Endothelial cell of umbilical vein (primary cell): ENCODE results near the gene MTIF3. TPM values are rescaled to one million over a fixed set of nuclear protein-coding genes. Genes with fewer than 3 reads are reported as not detected.

Experiments used
- Bru-seq: library from RNA; stranded (reverse); fragments of 400-500 nt; gene quantifications from one replicate; lab custom pipeline; 2021; lab: Mats Ljungman, UMichigan
- BruChase-seq, 2 experiments: library from RNA; stranded (reverse); fragments of 400-500 nt; gene quantifications; one replicate each; lab custom pipeline; 2021; lab: Mats Ljungman, UMichigan
- BruUV-seq: library from RNA; stranded (reverse); fragments of 400-500 nt; replicated peaks from 2 replicates; lab custom pipeline; 2021; lab: Mats Ljungman, UMichigan
- CTCF ChIA-PET: fragments of 300-600, 350-600 bp; sonication (Branson Sonifier 250); formaldehyde crosslinking; loops from one replicate; lab custom pipeline; 2021; ENCODE audit warnings: antibody characterized with exemption, inconsistent platforms; lab: Charles Lee
- POLR2A ChIA-PET: fragments of 300-600, 350-600 bp; sonication (Branson Sonifier 250); formaldehyde crosslinking; loops from one replicate; lab custom pipeline; 2021; ENCODE audit warnings: antibody characterized with exemption, inconsistent platforms; lab: Charles Lee
- DNase-seq: peaks from one replicate; pipeline ENCODE4 v3.0.0-alpha.2; 2011; ENCODE audit warnings: low read depth, low spot score
- FAIRE-seq: peaks from 2 replicates; lab custom pipeline; 2011; peaks lifted over from hg19 to GRCh38; lab: Jason Lieb, UNC
- H2AFZ ChIP-seq: 2 replicates; pipeline ENCODE4 v1.6.0; 2012; ENCODE audit warnings: low read depth, low read length, control low read depth, inconsistent platforms
- H3K27ac ChIP-seq: 2 replicates; pipeline ENCODE4 v1.5.1; 2011; ENCODE audit warnings: low read depth, mild to moderate bottlenecking, control low read depth, low read length, moderate library complexity; ENCODE audit not compliant: insufficient read depth
- H3K27me3 ChIP-seq, 2 experiments: 2 replicates each; pipeline versions ENCODE4 v1.6.0 to v1.6.1; 2011; ENCODE audit warnings: low read length in 2 of 2, mixed read lengths in 1 of 2; ENCODE audit not compliant: control insufficient read depth in 2 of 2, insufficient read depth in 2 of 2
- H3K36me3 ChIP-seq, 2 experiments: 2 replicates in 1 of 2; 3 replicates in 1 of 2; pipeline ENCODE4 v1.5.1; 2011; ENCODE audit warnings: low read length in 2 of 2, mild to moderate bottlenecking in 1 of 2, moderate library complexity in 1 of 2; ENCODE audit not compliant: control insufficient read depth in 2 of 2, insufficient read depth in 2 of 2; ENCODE audit errors: extremely low read depth in 1 of 2
- H3K4me1 ChIP-seq: 3 replicates; pipeline ENCODE4 v1.5.1; 2011; ENCODE audit warnings: mild to moderate bottlenecking, low read length; ENCODE audit not compliant: control insufficient read depth, insufficient read depth; ENCODE audit errors: extremely low read depth
- H3K4me2 ChIP-seq: 2 replicates; pipeline ENCODE4 v1.6.1; 2011; ENCODE audit warnings: low read length, control low read depth, mixed read lengths; ENCODE audit not compliant: insufficient read depth
- H3K4me3 ChIP-seq, 3 experiments: fragments of 200-600 bp in 1 of 3; sonication (generic), shearing (Covaris generic) in 1 of 3; replicated peaks in 1 of 3; 2 replicates each; pipeline ENCODE4 v1.5.1; 2011 to 2016; ENCODE audit warnings: control low read depth in 3 of 3, low read length in 3 of 3, mild to moderate bottlenecking in 2 of 3, inconsistent platforms in 1 of 3, low read depth in 1 of 3, moderate library complexity in 1 of 3; ENCODE audit not compliant: insufficient read depth in 1 of 3
- H3K79me2 ChIP-seq: 2 replicates; pipeline ENCODE4 v1.6.0; 2012; ENCODE audit warnings: low read length, inconsistent platforms; ENCODE audit not compliant: control insufficient read depth, insufficient read depth
- H3K9ac ChIP-seq: replicated peaks from 2 replicates; pipeline ENCODE3; 2011; ENCODE audit warnings: low read length, control low read depth; ENCODE audit not compliant: insufficient read depth; ENCODE audit errors: extremely low read depth
- H3K9me1 ChIP-seq: replicated peaks from 3 replicates; pipeline ENCODE4 v1.6.0; 2011; ENCODE audit warnings: mild to moderate bottlenecking, low read length; ENCODE audit not compliant: control insufficient read depth, insufficient read depth; ENCODE audit errors: extremely low read depth
- H3K9me3 ChIP-seq: replicated peaks from 2 replicates; pipeline ENCODE4 v1.5.1; 2012; ENCODE audit warnings: low read length, inconsistent platforms; ENCODE audit not compliant: control insufficient read depth, insufficient read depth
- H4K20me1 ChIP-seq: replicated peaks from 2 replicates; pipeline ENCODE3; 2011; ENCODE audit warnings: mild to moderate bottlenecking, low read length; ENCODE audit not compliant: control insufficient read depth, insufficient read depth; ENCODE audit errors: extremely low read depth
- EZH2 ChIP-seq: IDR thresholded peaks from 2 replicates; pipeline ENCODE4 v1.6.1; 2012; ENCODE audit warnings: borderline replicate concordance, low read depth, mild to moderate bottlenecking, moderate library complexity, low read length, inconsistent platforms; ENCODE audit not compliant: severe bottlenecking
- FOS ChIP-seq: IDR thresholded peaks from 2 replicates; pipeline ENCODE4 v1.6.1; 2011; ENCODE audit warnings: mild to moderate bottlenecking, low read length, moderate library complexity, borderline replicate concordance; ENCODE audit not compliant: insufficient read depth
- GATA2 ChIP-seq: IDR thresholded peaks from 2 replicates; pipeline ENCODE4 v1.7.0; 2011; ENCODE audit warnings: low read depth, mild to moderate bottlenecking, moderate library complexity, mixed read lengths, low read length; ENCODE audit not compliant: insufficient read length, insufficient read depth
- JUN ChIP-seq: IDR thresholded peaks from 2 replicates; pipeline ENCODE4 v1.6.1; 2011; ENCODE audit warnings: borderline replicate concordance, low read depth; ENCODE audit not compliant: insufficient read length, insufficient read depth
- MYC ChIP-seq: IDR thresholded peaks from one replicate; pipeline ENCODE4 v1.6.1; 2011; ENCODE audit warnings: mild to moderate bottlenecking, low read depth, low read length
- POLR2A ChIP-seq: IDR thresholded peaks from 2 replicates; pipeline ENCODE4 v1.6.1; 2012; ENCODE audit warnings: low read depth, mild to moderate bottlenecking, control low read depth, low read length
- POLR2AphosphoS5 ChIP-seq: IDR thresholded peaks from 2 replicates; pipeline ENCODE4 v1.6.1; 2012; ENCODE audit warnings: low read depth, mild to moderate bottlenecking, control low read depth, low read length, moderate library complexity; ENCODE audit not compliant: insufficient read depth
- dilution Hi-C: fragments of 300-500 bp; cut with MboI; formaldehyde crosslinking; loops from one replicate; pipeline ENCODE4 v1.15.0; 2019; ENCODE audit warnings: low sequenced_read_pairs; ENCODE audit not compliant: extremely low pct_ligation_motif_present
- intact Hi-C: fragments of 100-400 bp; cut with micrococcal nuclease; formaldehyde crosslinking; loops from one replicate; pipeline ENCODE4 v1.10.0; 2022
- long read RNA-seq: library from polyadenylated mRNA; stranded (forward); transcript quantifications from one replicate; pipeline ENCODE4 v2.0.0, GENCODE V29; 2021
- polyA minus RNA-seq, 3 experiments: library from RNA; depleted of rRNA, polyadenylated mRNA; stranded (reverse); fragments of >200 nt; gene quantifications; 1 replicate in 1 of 3; 2 replicates in 2 of 3; pipeline ENCODE4 v1.2.3, GENCODE V29; 2011
- polyA plus RNA-seq, 4 experiments: library from polyadenylated mRNA; depleted of rRNA in 3 of 4; stranded (reverse) in 3 of 4; unstranded in 1 of 4; fragments of >200 nt; gene quantifications; 2 replicates each; pipeline versions ENCODE4 v1.2.1 to v1.2.3, GENCODE V29; 2011 to 2012; ENCODE audit warnings: missing spikeins in 1 of 4
- total RNA-seq: library from RNA; stranded (reverse); gene quantifications from 2 replicates; pipeline ENCODE4 v1.2.3, GENCODE V29; 2021
- TF ChIP-seq, protein P1 (sequence below), 2 donors: IDR thresholded peaks; 1 replicate in 1 of 2; 2 replicates in 1 of 2; pipeline ENCODE4 v1.5.1; 2011; ENCODE audit warnings: low read length in 2 of 2, mild to moderate bottlenecking in 2 of 2, moderate library complexity in 2 of 2, control low read depth in 1 of 2, inconsistent platforms in 1 of 2, low read depth in 1 of 2; ENCODE audit not compliant: insufficient read depth in 1 of 2; ENCODE audit errors: extremely low read depth in 1 of 2
- TF ChIP-seq, protein P2 (sequence below): IDR thresholded peaks from 2 replicates; pipeline ENCODE4 v1.6.1; 2011; ENCODE audit not compliant: insufficient read depth, insufficient read length

The MTIF3 gene, protein sequence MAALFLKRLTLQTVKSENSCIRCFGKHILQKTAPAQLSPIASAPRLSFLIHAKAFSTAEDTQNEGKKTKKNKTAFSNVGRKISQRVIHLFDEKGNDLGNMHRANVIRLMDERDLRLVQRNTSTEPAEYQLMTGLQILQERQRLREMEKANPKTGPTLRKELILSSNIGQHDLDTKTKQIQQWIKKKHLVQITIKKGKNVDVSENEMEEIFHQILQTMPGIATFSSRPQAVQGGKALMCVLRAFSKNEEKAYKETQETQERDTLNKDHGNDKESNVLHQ
- total RNA-seq (23.5 and 36.1 TPM in 2 replicates), polyA plus RNA-seq (36.6 and 37.5 TPM in 2 replicates), polyA minus RNA-seq (13.1 and 15.0 TPM in 2 replicates), Bru-seq, nascent RNA (percentile 66 among the genes with signal in this experiment), BruChase-seq, experiment 1, labeled RNA remaining after a 6-hour chase (percentile 73 among the genes with signal in this experiment), BruChase-seq, experiment 2, labeled RNA remaining after a 2-hour chase (percentile 75 among the genes with signal in this experiment)
- polyA plus RNA-seq (2011; cell fraction: cytosol; rRNA removed): 55.8 and 71.7 TPM in 2 replicates
- polyA plus RNA-seq (2011; cell fraction: nucleus; rRNA removed): 49.4 and 50.3 TPM in 2 replicates
- polyA plus RNA-seq (2012): 47.9 and 76.3 TPM in 2 replicates
- polyA minus RNA-seq (2011; cell fraction: cytosol; rRNA and poly(A)+ RNA removed): 10.9 TPM
- 13.8 and 14.2 TPM in 2 replicates for polyA minus RNA-seq (2011; cell fraction: nucleus; rRNA and poly(A)+ RNA removed)
- long read RNA-seq, transcript MTIF3-202 (5 exons, 1,005 nt): major isoform, 55 of 108 reads
- long read RNA-seq, transcript MTIF3-203 (3 exons, 889 nt): minor isoform, 12 of 108 reads
- long read RNA-seq, partial matches to known transcripts: 2 of 108 reads
- long read RNA-seq, other reads (novel, unspliced or antisense): 39 of 108 reads

DNA sequence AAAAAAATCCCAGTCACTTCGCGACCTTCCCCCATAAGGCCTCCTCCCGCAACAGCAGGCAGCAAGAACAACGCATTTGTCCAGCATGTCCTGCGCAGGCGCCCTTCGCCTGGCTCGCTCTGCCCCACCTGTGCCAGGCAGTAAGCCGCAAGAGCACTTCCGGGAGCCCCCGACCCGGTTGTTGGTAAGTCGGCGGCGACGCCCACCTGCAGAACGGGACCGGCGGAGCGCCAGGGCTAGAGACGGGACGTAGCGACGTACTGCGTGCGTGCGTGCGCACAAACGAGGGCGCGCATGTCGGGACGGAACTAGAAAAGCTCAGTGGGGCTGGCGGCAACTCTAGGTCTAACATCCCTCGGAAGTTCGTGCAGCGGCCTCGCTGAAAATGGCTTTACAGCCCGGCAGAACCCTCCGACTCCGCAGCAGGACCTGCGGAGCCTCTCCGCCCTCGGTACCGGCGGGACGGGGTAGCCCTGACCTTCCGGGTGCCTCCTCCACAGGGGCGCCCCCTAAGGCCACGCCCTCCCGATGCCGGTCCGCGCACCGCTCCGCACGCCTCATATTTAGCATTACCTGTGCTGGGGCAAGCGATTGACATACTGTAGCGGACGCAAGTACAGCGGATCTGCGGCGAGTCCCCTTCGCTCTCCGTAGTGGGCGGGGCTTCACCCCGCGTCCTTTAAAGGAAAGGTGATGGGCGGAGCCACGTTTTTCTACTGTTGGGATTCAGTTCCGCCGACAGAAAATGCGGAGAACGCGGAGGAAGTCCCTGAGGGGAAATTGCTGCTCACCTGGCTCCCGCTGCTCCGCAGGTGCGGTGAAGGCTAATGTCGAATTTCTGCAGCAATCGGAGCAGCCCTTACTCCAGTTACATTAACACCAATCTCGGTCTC lies at the start of gene MTIF3:
MTIF3 (minus strand) TSS at position 629 of the 893 bp plus-strand sequence. CDS start 10,116 bp downstream, outside the sequence.
- TSS peak; percentile 78 for BruUV-seq
- FAIRE-seq: peak; percentile 93

More for the DNA sequence above, at the start of gene MTIF3:
- intact Hi-C loops: loop anchor here (1.0 to 5.0 kb wide), 4 partner anchors 24 to 179 kb away; partner anchors contain the start of genes LNX2, POLR1D and RASL11A
- ChIA-PET POLR2A (interaction anchor here (0.6 to 2.1 kb wide), 3 partner anchors 25 to 170 kb away, joined by 3 to 8 read pairs (median 5); partner anchors contain the start of gene LNX2), CTCF (interaction anchor here (0.6 to 6.4 kb wide), 12 partner anchors 13 to 752 kb away, joined by 3 to 41 read pairs (median 4); partner anchors contain the start of gene GTF3A)
- Histone ChIP-seq H3K79me2 (peaks cover 17% of the 10 kb centered on the region), H3K27me3 (peaks cover 7 to 20% of the 10 kb centered on the region in 2 experiments), H3K9ac (peak within 1 kb of the TSS; percentile 73), H4K20me1 (no peaks in the 10 kb centered on the region), H3K27ac (peak within 1 kb of the TSS; percentile 55), H3K4me1 (peaks cover 21% of the 10 kb centered on the region), H3K4me2 (peak within 1 kb of the TSS; percentile 72), H3K9me1 (no peaks in the 10 kb centered on the region), H2AFZ (peak within 1 kb of the TSS; percentile 76), H3K9me3 (no peaks in the 10 kb centered on the region), H3K36me3 (no peaks in the 10 kb centered on the region), H3K4me3 (peak within 1 kb of the TSS; percentile 68 to 90 (median 82))
- dilution Hi-C loops: no loop called here
- DNase-seq: peak; percentile 92
- TF ChIP-seq, protein P1, sequence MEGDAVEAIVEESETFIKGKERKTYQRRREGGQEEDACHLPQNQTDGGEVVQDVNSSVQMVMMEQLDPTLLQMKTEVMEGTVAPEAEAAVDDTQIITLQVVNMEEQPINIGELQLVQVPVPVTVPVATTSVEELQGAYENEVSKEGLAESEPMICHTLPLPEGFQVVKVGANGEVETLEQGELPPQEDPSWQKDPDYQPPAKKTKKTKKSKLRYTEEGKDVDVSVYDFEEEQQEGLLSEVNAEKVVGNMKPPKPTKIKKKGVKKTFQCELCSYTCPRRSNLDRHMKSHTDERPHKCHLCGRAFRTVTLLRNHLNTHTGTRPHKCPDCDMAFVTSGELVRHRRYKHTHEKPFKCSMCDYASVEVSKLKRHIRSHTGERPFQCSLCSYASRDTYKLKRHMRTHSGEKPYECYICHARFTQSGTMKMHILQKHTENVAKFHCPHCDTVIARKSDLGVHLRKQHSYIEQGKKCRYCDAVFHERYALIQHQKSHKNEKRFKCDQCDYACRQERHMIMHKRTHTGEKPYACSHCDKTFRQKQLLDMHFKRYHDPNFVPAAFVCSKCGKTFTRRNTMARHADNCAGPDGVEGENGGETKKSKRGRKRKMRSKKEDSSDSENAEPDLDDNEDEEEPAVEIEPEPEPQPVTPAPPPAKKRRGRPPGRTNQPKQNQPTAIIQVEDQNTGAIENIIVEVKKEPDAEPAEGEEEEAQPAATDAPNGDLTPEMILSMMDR (IDR thresholded peaks at IDR 0.05; ENCODE audit: extremely low read depth in 1 of 2, insufficient read depth in 1 of 2, low read depth in 1 of 2, low read length in 2 of 2): no peak
- TF ChIP-seq POLR2A: peak; percentile 77
- TF ChIP-seq POLR2AphosphoS5: peak; percentile 59
- no peak for TF ChIP-seq EZH2
- TF ChIP-seq JUN: no peak
- TF ChIP-seq FOS: no peak
- TF ChIP-seq, protein P2, sequence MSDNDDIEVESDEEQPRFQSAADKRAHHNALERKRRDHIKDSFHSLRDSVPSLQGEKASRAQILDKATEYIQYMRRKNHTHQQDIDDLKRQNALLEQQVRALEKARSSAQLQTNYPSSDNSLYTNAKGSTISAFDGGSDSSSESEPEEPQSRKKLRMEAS: no peak
- TF ChIP-seq MYC: peak; percentile 40
- TF ChIP-seq GATA2: no peak
